DMS114 treated with DMSO at 0.1 percent for 48 hours (cell line): ENCODE results near the gene NAA20.

Source experiments
- DNase-seq: peaks from one replicate; lab custom pipeline; 2025; ENCODE audit not compliant: unreplicated experiment; lab: John Stamatoyannopoulos, UW

Gene NAA20

GRCh38 chr20:20073801-20074371 lies 56.7 kb downstream of the NAA20 start:
- no peak for DNase-seq

- no peak for DNase-seq
Measured at GRCh38 chr20:20075032-20075431, 57.9 kb downstream of the NAA20 start.

- no peak for DNase-seq
Measured at GRCh38 chr20:20076297-20077065, 59.3 kb downstream of the NAA20 start.

GRCh38 chr20:20078041-20078440 lies 60.9 kb downstream of the NAA20 start:
- no peak for DNase-seq

GRCh38 chr20:20079102-20079784 lies 62.1 kb downstream of the NAA20 start:
- no peak for DNase-seq
